Adrenal gland (tissue), 5 donors: ENCODE results near the gene BRD8.

Experiments used
- POLR2A ChIP-seq, 2 donors: fragments of 450-650 bp; IDR thresholded peaks; one replicate each; pipeline ENCODE4 v1.6.1; 2017; ENCODE audit warnings: antibody characterized with exemption in 2 of 2, mild to moderate bottlenecking in 2 of 2, moderate library complexity in 1 of 2
- TF ChIP-seq, protein P1 (sequence below), 6 experiments: fragments of 450-650 bp in 4 of 6; fragments of 200-600 bp in 2 of 6; sonication (generic) in 1 of 6; IDR thresholded peaks; 1 replicate in 5 of 6; 2 replicates in 1 of 6; pipeline versions ENCODE4 v1.5.1 to v1.8.0; 2016 to 2021; ENCODE audit warnings: antibody characterized with exemption in 6 of 6, mild to moderate bottlenecking in 2 of 6, moderate library complexity in 1 of 6
- donor health status: DM: no; HTN: no; CAD: no.

DNA sequence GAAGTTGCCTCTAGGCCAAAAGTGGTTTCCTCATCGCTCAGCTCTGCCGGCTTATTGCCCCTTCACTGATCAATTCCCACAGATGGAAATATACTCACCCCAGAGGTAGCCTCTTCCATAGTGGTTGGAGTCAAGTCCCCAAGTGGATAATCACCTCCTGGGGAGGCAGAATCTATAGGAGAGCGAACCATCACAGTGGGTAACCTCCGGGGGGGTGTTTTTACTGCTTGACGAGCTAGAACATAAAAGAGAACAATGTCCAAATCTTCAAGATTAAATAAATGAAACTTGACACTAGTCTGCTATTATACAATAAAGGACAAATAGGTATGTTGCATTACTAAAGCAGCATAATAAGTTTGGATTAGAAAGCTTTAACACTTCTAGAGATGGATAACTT is 9.3 kb downstream of the BRD8 start:
- TF ChIP-seq POLR2A (IDR thresholded peaks at IDR 0.05) = no peak
- TF ChIP-seq, protein P1, sequence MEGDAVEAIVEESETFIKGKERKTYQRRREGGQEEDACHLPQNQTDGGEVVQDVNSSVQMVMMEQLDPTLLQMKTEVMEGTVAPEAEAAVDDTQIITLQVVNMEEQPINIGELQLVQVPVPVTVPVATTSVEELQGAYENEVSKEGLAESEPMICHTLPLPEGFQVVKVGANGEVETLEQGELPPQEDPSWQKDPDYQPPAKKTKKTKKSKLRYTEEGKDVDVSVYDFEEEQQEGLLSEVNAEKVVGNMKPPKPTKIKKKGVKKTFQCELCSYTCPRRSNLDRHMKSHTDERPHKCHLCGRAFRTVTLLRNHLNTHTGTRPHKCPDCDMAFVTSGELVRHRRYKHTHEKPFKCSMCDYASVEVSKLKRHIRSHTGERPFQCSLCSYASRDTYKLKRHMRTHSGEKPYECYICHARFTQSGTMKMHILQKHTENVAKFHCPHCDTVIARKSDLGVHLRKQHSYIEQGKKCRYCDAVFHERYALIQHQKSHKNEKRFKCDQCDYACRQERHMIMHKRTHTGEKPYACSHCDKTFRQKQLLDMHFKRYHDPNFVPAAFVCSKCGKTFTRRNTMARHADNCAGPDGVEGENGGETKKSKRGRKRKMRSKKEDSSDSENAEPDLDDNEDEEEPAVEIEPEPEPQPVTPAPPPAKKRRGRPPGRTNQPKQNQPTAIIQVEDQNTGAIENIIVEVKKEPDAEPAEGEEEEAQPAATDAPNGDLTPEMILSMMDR (IDR thresholded peaks at IDR 0.05) = no peak
